ENCODE measurements around the gene ABCD3.

ABCD3 gene

GRCh38 chr1:94395748-94396309 is 22.4 kb upstream of the ABCD3 start:
- no peak for DNase-seq
- Histone ChIP-seq H3K9me3 (ENCODE audit: severe bottlenecking) (no peaks in the 10 kb centered on the region), H3K27me3 (ENCODE audit: insufficient read depth, low read depth, severe bottlenecking) (no peaks in the 10 kb centered on the region), H3K27ac (no peak overlapping the region), H3K4me3 (ENCODE audit: low read depth, low read length) (no peak overlapping the region), H3K36me3 (no peaks in the 10 kb centered on the region)
- no peak for TF ChIP-seq CTCF (IDR thresholded peaks at IDR 0.05; ENCODE audit: low read depth, low read length)

GRCh38 chr1:94396356-94397010 is 21.7 kb upstream of the ABCD3 start:
- no peak for DNase-seq
- H3K9me3 ChIP-seq (ENCODE audit: severe bottlenecking), result no peaks in the 10 kb centered on the region
- no peaks in the 10 kb centered on the region for H3K36me3 ChIP-seq
- no peaks in the 10 kb centered on the region for H3K27me3 ChIP-seq (ENCODE audit: insufficient read depth, low read depth, severe bottlenecking)
- H3K4me3 ChIP-seq (ENCODE audit: low read depth, low read length), result no peak overlapping the region
- H3K27ac ChIP-seq, result no peak overlapping the region
- TF ChIP-seq CTCF (IDR thresholded peaks at IDR 0.05; ENCODE audit: low read depth, low read length), result peak; percentile 25; the same call in 1 of the 2 replicates

GRCh38 chr1:94398356-94398755 is 19.8 kb upstream of the ABCD3 start:
- H3K36me3 ChIP-seq, result no peaks in the 10 kb centered on the region
- TF ChIP-seq CTCF (IDR thresholded peaks at IDR 0.05; ENCODE audit: low read depth, low read length), result no peak
- H3K9me3 ChIP-seq (ENCODE audit: severe bottlenecking), result no peaks in the 10 kb centered on the region
- H3K27me3 ChIP-seq (ENCODE audit: insufficient read depth, low read depth, severe bottlenecking), result no peaks in the 10 kb centered on the region
- DNase-seq, result no peak
- H3K27ac ChIP-seq, result no peak overlapping the region
- H3K4me3 ChIP-seq (ENCODE audit: low read depth, low read length), result no peak overlapping the region

GRCh38 chr1:94399453-94399852 is 18.7 kb upstream of the ABCD3 start:
- no peak overlapping the region for H3K4me3 ChIP-seq (ENCODE audit: low read depth, low read length)
- no peak for TF ChIP-seq CTCF (IDR thresholded peaks at IDR 0.05; ENCODE audit: low read depth, low read length)
- H3K27me3 ChIP-seq (ENCODE audit: insufficient read depth, low read depth, severe bottlenecking), result no peaks in the 10 kb centered on the region
- no peak overlapping the region for H3K27ac ChIP-seq
- H3K36me3 ChIP-seq, result no peaks in the 10 kb centered on the region
- H3K9me3 ChIP-seq (ENCODE audit: severe bottlenecking), result no peaks in the 10 kb centered on the region
- no peak for DNase-seq

GRCh38 chr1:94401206-94401605 is 17.0 kb upstream of the ABCD3 start:
- Histone ChIP-seq H3K4me3 (ENCODE audit: low read depth, low read length) (no peak overlapping the region), H3K36me3 (no peaks in the 10 kb centered on the region), H3K9me3 (ENCODE audit: severe bottlenecking) (no peaks in the 10 kb centered on the region), H3K27ac (no peak overlapping the region), H3K27me3 (ENCODE audit: insufficient read depth, low read depth, severe bottlenecking) (no peaks in the 10 kb centered on the region)
- no peak for TF ChIP-seq CTCF (IDR thresholded peaks at IDR 0.05; ENCODE audit: low read depth, low read length)
- no peak for DNase-seq

GRCh38 chr1:94406446-94406845 is 11.7 kb upstream of the ABCD3 start:
- Histone ChIP-seq H3K36me3 (no peaks in the 10 kb centered on the region), H3K27me3 (ENCODE audit: insufficient read depth, low read depth, severe bottlenecking) (no peaks in the 10 kb centered on the region), H3K9me3 (ENCODE audit: severe bottlenecking) (no peaks in the 10 kb centered on the region), H3K4me3 (ENCODE audit: low read depth, low read length) (no peak overlapping the region), H3K27ac (no peak overlapping the region)
- no peak for TF ChIP-seq CTCF (IDR thresholded peaks at IDR 0.05; ENCODE audit: low read depth, low read length)
- no peak for DNase-seq

All from WERI-Rb-1 (cell line).